ENCODE results near the gene SUMO2.
"Not testable (repeated sequence)": the region's sequence is repeated elsewhere in the genome, so short reads cannot be mapped to it uniquely, and the experiment has no call there.

The SUMO2 gene

DNA sequence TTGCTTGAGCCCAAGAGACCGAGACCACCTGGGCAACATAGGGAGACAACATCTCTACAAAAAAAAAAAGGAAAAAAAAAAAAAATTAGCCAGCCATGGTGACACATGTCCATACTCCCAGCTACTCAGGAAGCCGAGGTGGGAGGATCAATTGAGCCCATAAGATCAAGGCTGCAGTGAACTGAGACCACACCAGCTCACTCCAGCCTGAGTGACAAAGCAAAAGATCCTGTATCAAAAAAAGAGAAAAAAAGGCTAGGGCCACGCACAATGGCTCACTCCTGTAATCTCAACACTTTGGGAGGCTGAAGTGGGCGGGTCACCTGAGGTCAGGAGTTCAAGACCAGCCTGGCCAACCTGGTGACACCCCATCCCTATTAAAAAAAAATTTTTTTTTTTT, 13.8 kb downstream of the SUMO2 start:
- TF ChIP-seq, protein P1, sequence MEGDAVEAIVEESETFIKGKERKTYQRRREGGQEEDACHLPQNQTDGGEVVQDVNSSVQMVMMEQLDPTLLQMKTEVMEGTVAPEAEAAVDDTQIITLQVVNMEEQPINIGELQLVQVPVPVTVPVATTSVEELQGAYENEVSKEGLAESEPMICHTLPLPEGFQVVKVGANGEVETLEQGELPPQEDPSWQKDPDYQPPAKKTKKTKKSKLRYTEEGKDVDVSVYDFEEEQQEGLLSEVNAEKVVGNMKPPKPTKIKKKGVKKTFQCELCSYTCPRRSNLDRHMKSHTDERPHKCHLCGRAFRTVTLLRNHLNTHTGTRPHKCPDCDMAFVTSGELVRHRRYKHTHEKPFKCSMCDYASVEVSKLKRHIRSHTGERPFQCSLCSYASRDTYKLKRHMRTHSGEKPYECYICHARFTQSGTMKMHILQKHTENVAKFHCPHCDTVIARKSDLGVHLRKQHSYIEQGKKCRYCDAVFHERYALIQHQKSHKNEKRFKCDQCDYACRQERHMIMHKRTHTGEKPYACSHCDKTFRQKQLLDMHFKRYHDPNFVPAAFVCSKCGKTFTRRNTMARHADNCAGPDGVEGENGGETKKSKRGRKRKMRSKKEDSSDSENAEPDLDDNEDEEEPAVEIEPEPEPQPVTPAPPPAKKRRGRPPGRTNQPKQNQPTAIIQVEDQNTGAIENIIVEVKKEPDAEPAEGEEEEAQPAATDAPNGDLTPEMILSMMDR (IDR thresholded peaks at IDR 0.05; ENCODE audit: low read depth, low read length, missing control alignments): no peak
- no peak overlapping the region for H3K4me3 ChIP-seq (ENCODE audit: low read depth, low read length)
- DNase-seq (ENCODE audit: low read depth): no peak

DNA sequence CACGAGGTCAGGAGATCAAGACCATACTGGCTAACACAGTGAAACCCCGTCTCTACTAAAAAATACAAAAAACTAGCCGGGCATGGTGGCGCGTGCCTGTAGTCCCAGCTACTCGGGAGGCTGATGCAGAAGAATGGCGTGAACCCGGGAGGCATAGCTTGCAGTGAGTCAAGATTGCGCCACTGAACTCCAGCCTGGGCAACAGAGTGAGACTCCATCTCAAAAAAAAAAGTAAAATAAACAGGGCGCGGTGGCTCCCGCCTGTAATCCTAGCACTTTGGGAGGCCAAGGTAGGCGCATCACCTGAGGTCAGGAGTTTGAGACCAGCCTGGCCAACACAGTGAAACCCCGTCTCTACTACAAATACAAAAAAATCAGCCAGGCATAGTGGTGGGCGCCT, 18.2 kb downstream of the SUMO2 start:
- not testable (repeated sequence) for DNase-seq (ENCODE audit: low read depth); H3K4me3 ChIP-seq (ENCODE audit: low read depth, low read length)

- TF ChIP-seq, protein P1 (IDR thresholded peaks at IDR 0.05; ENCODE audit: low read depth, low read length, missing control alignments): no peak
- DNase-seq (ENCODE audit: low read depth): no peak
- H3K4me3 ChIP-seq (ENCODE audit: low read depth, low read length): no peak overlapping the region
Measured at GRCh38 chr17:75163074-75163473, 19.7 kb downstream of the SUMO2 start.

GRCh38 chr17:75160211-75160610, 22.5 kb downstream of the SUMO2 start:
- TF ChIP-seq, protein P1 (IDR thresholded peaks at IDR 0.05; ENCODE audit: low read depth, low read length, missing control alignments): no peak
- no peak overlapping the region for H3K4me3 ChIP-seq (ENCODE audit: low read depth, low read length)
- no peak for DNase-seq (ENCODE audit: low read depth)

DNA sequence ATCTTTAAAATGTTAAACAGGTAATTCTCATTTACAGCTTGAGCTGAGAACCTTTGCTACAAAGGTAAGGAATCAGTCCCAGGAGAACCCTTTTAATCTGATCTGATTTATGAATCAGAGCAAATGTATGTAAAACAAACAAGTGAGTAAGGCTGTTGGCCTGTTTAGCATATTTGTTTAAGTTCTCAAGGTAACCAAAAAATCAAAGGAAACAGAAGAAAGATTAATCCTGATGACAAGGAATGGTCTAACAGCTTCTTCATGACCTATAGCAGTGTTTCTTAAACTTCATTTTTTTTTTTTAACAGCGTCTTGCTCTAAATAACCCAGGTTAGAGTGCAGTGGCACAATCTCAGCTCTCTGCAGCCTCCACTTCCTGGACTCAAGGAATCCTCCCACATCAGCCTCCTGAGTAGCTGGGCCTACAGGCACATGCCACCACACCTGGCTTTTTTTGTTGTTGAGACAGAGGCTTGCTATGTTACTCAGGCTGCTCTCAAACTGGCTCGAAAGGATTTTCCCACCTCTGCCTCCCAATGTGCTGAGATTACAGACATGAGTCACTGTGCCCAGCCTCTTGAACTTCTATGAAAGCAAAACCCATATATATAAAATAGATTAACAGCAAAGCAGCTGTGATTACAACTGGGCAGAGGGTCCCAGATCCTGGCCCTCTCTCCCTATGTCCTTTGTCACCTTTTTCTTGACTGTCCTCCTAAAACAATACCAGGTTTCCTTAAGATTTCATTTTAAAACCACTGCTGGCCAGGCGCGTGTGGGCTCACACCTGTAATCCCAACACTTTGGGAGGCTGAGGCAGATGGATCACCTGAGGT, 23.3 kb downstream of the SUMO2 start:
- DNase-seq (ENCODE audit: low read depth): no peak
- TF ChIP-seq, protein P1 (IDR thresholded peaks at IDR 0.05; ENCODE audit: low read depth, low read length, missing control alignments): no peak
- no peak overlapping the region for H3K4me3 ChIP-seq (ENCODE audit: low read depth, low read length)

GRCh38 chr17:75158480-75158879, 24.3 kb downstream of the SUMO2 start:
- H3K4me3 ChIP-seq (ENCODE audit: low read depth, low read length): not testable (repeated sequence)

GRCh38 chr17:75155191-75155601, 27.6 kb downstream of the SUMO2 start:
- no peak overlapping the region; the same call in 1 of the 2 replicates for H3K4me3 ChIP-seq (ENCODE audit: low read depth, low read length)
- no peak for DNase-seq (ENCODE audit: low read depth)
- TF ChIP-seq, protein P1 (IDR thresholded peaks at IDR 0.05; ENCODE audit: low read depth, low read length, missing control alignments): no peak

More at GRCh38 chr17:75158480-75158879, 24.3 kb downstream of the SUMO2 start:
- not testable (repeated sequence) for DNase-seq (ENCODE audit: low read depth)
